ENCODE results near the gene SORD. TPM values are rescaled to one million over a fixed set of nuclear protein-coding genes. Genes with fewer than 3 reads are reported as not detected.
"Not testable (repeated sequence)": the region's sequence is repeated elsewhere in the genome, so short reads cannot be mapped to it uniquely, and the experiment has no call there.

The SORD gene
- total RNA-seq, 2 experiments from 2014 or later: 7.8 to 10.7 TPM

DNA sequence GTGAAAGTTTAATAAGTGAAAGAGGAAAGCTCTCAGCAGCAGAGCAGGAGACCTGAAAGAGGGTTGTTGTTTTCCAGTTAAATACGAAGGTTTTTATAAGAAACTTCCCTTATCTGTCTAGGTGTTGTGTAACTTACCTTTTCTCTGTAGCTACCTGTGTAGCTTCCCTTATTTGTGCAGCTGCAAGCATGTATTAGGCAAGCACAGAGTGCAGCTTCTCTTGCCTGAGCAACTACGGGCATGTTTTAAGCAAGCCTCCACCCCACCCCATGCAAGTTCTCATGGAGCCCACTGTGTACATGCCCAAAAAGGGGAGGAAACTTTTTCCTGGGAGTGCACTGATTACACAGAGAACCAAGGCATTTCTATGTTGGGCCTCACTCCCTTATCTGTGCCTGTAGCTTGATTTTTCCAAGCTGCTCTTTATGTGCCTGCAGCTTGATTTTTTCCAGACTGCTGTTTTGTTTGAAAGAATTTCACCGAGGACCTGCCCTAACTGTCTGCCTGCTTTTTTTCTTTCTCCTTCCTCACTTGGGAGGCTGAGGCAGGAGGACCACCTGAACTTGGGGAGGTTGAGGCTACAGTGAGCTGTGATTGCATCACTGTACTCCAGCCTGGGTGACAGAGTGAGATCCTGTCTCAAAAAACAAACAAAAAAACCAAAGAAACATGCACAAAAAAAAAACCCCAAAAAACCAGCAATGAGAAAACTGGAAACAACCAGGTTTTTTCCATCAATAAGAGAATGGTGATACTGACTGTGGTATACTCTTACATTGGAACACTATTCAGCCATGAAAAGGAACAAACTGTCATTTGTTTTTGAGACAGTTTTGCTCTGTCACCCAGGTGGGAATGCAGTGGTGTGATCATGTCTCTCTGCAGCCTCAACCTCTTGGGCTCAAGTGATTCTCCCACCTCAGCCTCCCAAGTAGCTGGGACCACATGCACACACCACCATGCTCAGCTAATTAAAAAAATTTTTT lies 36.0 kb downstream of the SORD start:
- H3K9me3 Mint-ChIP-seq (ENCODE audit: low read depth); H3K36me3 Mint-ChIP-seq; H3K4me3 Mint-ChIP-seq; CTCF ChIA-PET; H3K27ac Mint-ChIP-seq; H3K27me3 Mint-ChIP-seq; ATAC-seq; DNase-seq: not testable (repeated sequence)
- H3K4me1 Mint-ChIP-seq: peaks cover 11% of the 10 kb centered on the region

DNA sequence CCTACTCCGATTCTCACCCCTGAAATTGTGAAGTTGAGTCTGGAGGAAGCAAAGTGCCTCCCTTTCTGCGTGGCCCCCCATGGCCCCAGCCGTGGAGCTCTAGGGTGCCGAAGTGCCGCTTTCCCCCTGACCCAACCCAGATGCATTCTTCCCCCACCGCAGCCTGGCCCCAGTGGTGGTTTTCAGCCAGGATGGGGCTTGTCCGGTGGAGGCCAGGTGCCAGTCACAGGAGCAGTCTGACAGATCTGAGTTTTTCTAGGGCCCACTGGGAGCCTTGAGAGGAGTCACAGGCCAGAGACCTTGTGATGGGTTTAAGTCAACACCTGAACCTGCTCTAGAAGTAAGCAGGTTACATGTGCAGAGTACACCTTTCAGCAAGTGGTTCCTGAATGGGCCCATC lies 39.3 kb downstream of the SORD start:
- ATAC-seq, H3K36me3 Mint-ChIP-seq, CTCF ChIA-PET: not testable (repeated sequence)

DNA sequence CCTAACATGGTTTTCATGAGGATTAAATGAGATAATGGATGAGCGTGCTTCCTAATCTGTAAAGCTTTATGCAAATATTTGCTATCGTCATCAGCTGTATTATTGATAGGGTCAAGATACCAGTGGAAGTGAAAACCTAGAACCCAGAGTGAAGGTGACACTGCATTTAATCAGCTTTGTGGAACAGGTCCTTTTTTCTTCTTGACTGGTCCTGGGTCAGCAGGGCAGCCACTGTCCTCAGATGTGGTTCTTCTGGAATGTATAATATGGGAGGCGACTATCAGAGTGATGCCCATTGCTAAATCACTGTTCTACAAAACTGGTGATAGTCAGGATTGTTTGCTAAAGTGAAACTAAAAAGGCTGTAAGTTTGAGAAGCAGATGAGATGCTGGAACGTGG lies 41.4 kb downstream of the SORD start:
- no peaks in the 10 kb centered on the region for H3K27me3 Mint-ChIP-seq
- H3K4me1 Mint-ChIP-seq: peaks cover 16% of the 10 kb centered on the region
- CTCF ChIA-PET: no interaction called here
- no peak overlapping the region for H3K4me3 Mint-ChIP-seq
- H3K27ac Mint-ChIP-seq: no peak overlapping the region
- peaks cover 7% of the 10 kb centered on the region for H3K36me3 Mint-ChIP-seq
- no peaks in the 10 kb centered on the region for H3K9me3 Mint-ChIP-seq (ENCODE audit: low read depth)
- ATAC-seq (no peak), DNase-seq (no peak)

More for the DNA sequence above, 39.3 kb downstream of the SORD start:
- peaks cover 16% of the 10 kb centered on the region for H3K4me1 Mint-ChIP-seq
- not testable (repeated sequence) for H3K9me3 Mint-ChIP-seq (ENCODE audit: low read depth); DNase-seq; H3K27me3 Mint-ChIP-seq; H3K27ac Mint-ChIP-seq; H3K4me3 Mint-ChIP-seq

DNA sequence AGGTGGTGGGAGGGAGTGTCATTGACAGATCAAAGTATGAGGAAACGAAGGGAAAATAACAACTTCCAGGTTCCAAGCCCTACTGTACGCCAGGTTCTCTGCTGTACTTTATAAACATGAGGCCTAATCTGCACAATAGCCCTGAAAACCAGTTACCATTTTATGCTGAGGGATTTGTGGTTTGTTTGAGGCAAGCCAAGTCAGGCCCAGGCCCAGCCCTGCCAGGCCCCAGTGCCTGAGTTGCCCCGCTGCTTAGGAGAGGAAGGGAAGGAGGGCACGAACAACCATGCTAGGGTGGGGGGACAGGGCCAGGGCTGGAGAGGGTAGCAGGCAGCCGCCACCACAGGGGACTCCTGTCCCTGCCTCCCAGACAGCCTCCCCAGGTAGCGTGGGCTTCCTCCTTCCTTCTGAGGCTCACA lies 47.0 kb downstream of the SORD start:
- DNase-seq, CTCF ChIA-PET: not testable (repeated sequence)

DNA sequence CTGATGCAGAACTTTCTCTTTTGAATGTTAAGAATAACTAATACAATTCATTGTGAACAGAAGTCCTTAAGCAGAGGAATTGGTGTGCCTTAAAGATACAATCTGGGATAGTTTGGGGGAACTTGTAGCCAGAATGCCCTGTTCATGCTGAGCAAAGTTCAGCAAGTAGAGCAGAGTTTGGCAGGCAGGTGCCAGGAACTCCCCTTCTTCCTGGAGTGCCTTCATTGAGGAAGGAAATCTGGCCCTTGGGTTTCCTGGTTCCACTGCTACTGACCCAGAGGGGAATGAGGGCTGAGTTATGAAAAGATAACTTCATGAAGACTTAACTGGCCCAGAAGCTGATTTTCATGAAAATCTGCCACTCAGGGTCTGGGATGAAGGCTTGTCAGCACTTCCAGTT lies 50.6 kb downstream of the SORD start:
- DNase-seq; H3K4me3 Mint-ChIP-seq; ATAC-seq; H3K4me1 Mint-ChIP-seq; H3K9me3 Mint-ChIP-seq (ENCODE audit: low read depth); CTCF ChIA-PET; H3K36me3 Mint-ChIP-seq; H3K27me3 Mint-ChIP-seq; H3K27ac Mint-ChIP-seq: not testable (repeated sequence)

More for the DNA sequence above, 47.0 kb downstream of the SORD start:
- H3K36me3 Mint-ChIP-seq; H3K27ac Mint-ChIP-seq; H3K4me3 Mint-ChIP-seq; H3K4me1 Mint-ChIP-seq; H3K27me3 Mint-ChIP-seq; H3K9me3 Mint-ChIP-seq (ENCODE audit: low read depth); ATAC-seq: not testable (repeated sequence)

DNA sequence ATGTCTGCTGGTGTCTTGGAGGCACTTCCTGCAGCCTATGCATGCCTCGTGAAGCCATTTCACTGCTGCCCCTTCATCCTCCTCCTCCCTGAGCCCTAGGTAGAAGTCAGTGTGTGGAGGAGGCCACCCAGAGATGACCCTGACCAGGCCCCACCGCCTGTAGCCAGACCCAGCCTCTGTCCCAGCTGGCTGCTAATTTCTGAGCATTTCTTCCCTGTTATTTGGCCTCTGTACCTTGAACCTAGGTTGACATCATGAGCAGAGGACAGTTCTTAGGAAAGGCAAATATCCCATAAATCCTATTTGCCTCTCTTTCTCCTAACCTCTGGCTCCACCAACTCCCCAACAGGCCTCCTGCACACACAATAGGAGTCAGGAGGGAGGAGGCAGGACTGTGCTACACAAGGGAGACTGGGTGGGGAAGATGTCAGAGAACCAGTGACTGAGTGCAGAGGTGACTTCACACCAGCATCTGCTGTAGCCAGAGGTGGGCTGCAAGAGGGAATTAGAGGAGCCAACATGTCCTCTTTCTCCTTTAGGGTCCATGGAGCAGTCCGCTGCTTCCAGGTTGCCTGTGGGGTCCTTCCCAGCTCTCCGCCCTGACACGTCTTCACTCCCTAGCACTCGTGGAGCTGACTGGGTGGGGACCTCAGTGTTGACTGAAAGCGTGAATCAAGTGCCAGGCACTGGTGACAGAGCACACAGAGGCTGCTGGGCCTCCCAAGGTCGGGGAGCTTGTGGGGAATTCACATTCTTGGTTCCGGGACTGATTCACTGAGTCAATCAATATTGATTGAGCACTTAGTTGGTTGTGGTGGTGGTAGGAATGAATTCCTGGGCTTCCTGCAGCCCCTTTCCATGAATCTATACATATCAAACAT lies 52.7 kb downstream of the SORD start:
- H3K36me3 Mint-ChIP-seq; DNase-seq; CTCF ChIA-PET; H3K9me3 Mint-ChIP-seq (ENCODE audit: low read depth); H3K27me3 Mint-ChIP-seq; H3K27ac Mint-ChIP-seq; H3K4me3 Mint-ChIP-seq; ATAC-seq; H3K4me1 Mint-ChIP-seq: not testable (repeated sequence)

DNA sequence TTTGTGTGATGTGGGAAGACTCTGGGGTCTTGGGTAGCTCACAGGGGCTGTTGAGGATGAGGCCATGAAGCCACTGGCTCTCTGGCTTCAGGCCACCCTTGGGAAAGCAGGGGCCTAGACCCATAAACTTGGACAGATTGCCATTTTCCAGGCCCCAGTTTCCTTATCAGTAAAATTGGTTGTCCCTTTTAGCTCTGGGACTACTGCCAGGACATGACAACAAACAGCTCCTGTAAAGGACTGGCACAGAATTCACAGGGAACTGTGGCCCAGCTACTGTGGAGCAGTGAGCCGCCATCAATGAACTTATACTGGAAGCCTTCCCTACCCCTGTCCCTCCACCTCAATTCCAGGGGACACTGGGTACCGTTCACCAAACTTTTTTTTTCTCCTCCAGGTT lies 54.4 kb downstream of the SORD start:
- DNase-seq; H3K27ac Mint-ChIP-seq; H3K4me3 Mint-ChIP-seq; H3K36me3 Mint-ChIP-seq; H3K9me3 Mint-ChIP-seq (ENCODE audit: low read depth); CTCF ChIA-PET; H3K27me3 Mint-ChIP-seq; ATAC-seq; H3K4me1 Mint-ChIP-seq: not testable (repeated sequence)

DNA sequence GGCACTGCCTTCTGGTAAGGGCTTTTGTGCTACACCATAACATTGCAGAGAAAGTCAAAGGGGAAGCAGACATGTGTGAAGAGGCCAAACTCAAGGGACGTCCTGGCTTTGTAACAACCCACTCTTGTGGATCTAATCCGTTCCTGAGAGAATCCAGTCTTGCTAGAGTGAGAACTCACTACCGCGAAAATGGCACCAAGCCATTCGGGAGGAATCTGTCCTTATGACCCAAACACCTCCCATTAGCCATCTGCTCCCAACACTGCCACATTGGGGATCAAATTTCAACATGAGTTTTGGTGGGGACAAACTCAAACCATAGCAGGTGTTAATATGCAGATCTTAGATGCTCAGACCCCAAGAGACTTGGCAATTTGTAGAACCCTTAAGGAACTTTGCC lies 56.2 kb downstream of the SORD start:
- CTCF ChIA-PET; DNase-seq; ATAC-seq; H3K9me3 Mint-ChIP-seq (ENCODE audit: low read depth); H3K4me3 Mint-ChIP-seq; H3K27ac Mint-ChIP-seq; H3K36me3 Mint-ChIP-seq; H3K4me1 Mint-ChIP-seq: not testable (repeated sequence)
- peaks cover 11% of the 10 kb centered on the region for H3K27me3 Mint-ChIP-seq

DNA sequence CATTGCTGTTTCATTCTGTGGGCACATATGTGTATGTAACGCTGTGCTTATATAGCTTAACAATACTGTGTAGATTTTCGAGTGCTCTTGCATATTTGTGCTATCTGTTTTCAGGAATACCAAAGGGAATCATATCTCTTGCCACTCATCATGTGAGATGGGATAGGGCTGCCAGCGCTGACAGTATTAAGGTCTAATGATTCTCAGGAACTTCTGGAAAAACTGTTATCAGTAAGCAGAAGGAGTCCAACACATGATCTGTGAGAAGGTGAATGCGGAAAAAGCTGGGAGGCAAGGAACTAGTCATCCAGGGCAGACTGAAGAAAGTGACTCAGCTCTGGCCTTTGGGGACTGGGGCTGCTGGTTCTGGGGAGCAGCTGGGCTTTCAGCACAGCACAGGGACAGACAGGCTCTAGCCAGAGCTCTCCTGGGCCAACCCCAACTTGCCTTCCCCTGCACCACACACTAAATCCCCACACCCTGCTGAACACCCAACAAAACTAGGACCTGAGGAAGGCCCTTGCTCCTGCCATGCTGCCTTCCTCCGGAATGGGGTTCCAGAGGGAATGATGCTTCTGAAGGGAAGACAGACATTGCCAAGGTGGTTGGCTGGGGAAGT lies 56.7 kb downstream of the SORD start:
- CTCF ChIA-PET; DNase-seq; H3K27ac Mint-ChIP-seq; H3K4me3 Mint-ChIP-seq; H3K4me1 Mint-ChIP-seq; H3K9me3 Mint-ChIP-seq (ENCODE audit: low read depth); ATAC-seq; H3K36me3 Mint-ChIP-seq: not testable (repeated sequence)
- peaks cover 16% of the 10 kb centered on the region for H3K27me3 Mint-ChIP-seq

DNA sequence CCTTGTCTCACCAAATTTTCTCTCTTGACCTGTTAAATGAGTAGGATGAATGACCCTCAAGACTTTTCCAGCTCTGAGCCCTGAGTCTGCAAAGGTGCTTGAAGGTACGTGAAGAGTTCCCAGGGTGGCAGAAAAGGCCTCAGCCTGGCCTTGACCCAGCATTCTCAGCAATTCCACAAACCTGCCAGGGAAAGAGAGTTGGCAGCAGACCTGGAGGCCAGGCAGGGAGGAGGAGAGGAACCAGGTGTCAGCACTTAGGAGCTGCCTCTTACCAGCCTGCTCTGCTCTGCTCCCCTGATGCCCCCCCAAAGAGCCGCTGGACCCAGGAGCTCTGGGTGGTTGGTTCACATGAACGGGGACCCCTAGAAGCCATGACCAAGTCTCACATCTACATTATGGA lies 57.6 kb downstream of the SORD start:
- H3K9me3 Mint-ChIP-seq (ENCODE audit: low read depth); H3K4me3 Mint-ChIP-seq; H3K4me1 Mint-ChIP-seq; H3K36me3 Mint-ChIP-seq; CTCF ChIA-PET; DNase-seq; ATAC-seq; H3K27ac Mint-ChIP-seq: not testable (repeated sequence)
- peaks cover 23% of the 10 kb centered on the region for H3K27me3 Mint-ChIP-seq

DNA sequence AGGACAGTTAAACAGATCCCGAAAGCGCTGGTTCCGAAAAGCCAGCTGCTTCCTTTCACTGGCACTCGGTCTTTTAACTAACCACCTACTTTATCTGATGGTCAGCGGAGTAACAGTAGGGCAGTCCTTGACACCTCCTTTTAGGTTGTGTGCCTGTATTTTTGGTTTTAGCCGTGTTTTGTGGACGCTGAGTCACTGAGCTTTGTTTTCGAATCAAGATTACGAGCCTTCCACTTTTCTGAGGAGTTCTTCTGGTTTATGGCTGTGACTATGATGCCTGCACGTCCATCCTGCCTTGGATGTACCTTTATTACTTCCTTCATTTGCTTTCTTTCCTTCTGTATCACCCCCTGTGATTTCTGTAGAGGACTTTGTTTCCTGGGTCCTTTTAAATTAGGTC lies 59.4 kb downstream of the SORD start:
- H3K27ac Mint-ChIP-seq; H3K4me1 Mint-ChIP-seq; CTCF ChIA-PET; H3K4me3 Mint-ChIP-seq; H3K36me3 Mint-ChIP-seq; DNase-seq; ATAC-seq; H3K9me3 Mint-ChIP-seq (ENCODE audit: low read depth): not testable (repeated sequence)
- peaks cover 30% of the 10 kb centered on the region for H3K27me3 Mint-ChIP-seq

DNA sequence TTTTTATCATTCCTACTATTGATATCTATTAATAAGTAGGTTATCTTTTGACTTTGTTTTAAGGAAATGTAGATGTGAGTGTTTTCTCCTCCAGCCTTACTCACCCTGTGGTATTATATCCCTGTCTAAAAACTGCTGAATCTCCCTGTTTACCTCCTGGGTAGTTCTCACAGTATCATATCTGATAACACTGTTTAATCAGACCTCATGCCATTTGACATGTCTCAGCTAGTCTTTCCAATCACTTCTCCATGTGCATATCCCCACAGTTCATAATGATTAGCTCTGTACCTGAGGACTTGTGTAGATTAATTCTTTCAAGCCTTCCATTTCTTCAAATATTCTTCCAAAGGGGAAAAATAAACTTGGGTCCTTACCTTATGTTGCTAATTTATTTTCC lies 60.2 kb downstream of the SORD start:
- DNase-seq (no peak), ATAC-seq (no peak)
- Mint-ChIP-seq H3K9me3 (ENCODE audit: low read depth) (no peaks in the 10 kb centered on the region), H3K4me1 (no peaks in the 10 kb centered on the region), H3K27ac (no peak overlapping the region), H3K27me3 (peaks cover 36% of the 10 kb centered on the region), H3K36me3 (no peaks in the 10 kb centered on the region), H3K4me3 (no peak overlapping the region)
- CTCF ChIA-PET: no interaction called here

DNA sequence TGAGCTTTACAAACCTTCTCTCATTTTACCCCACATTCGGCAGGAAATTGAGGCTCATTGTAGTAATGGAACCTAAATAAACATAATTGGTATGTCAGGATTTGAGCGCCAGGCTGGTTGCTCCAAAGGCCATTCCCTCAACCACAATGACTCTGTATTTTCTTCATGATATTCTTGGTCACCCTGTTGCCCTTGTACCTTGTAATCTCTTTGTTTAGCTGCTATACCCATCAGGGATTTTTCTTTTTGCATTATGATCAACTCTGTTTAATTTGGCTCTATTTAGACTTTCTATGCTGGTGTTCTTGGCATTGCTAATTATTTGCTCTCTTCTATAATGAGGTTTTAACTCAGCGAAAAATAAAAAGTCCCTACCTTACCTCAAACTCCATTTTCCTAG lies 61.2 kb downstream of the SORD start:
- Mint-ChIP-seq H3K4me3 (no peak overlapping the region), H3K36me3 (no peaks in the 10 kb centered on the region), H3K9me3 (ENCODE audit: low read depth) (no peaks in the 10 kb centered on the region), H3K27me3 (peaks cover 40% of the 10 kb centered on the region), H3K27ac (no peak overlapping the region), H3K4me1 (no peaks in the 10 kb centered on the region)
- DNase-seq (no peak), ATAC-seq (no peak)
- CTCF ChIA-PET: no interaction called here
